Psoas muscle (tissue), 8 donors: ENCODE results near the gene PHF11. TPM values are rescaled to one million over a fixed set of nuclear protein-coding genes. Genes with fewer than 3 reads are reported as not detected.

Experiments
- ATAC-seq, 4 donors: fragments of 200-7000 bp; cut with Tn5 transposase; one replicate each; pipeline ENCODE4 v1.9.1; 2020; ENCODE audit warnings: moderate library complexity in 3 of 4, mild to moderate bottlenecking in 2 of 4
- DNase-seq, 2 donors: peaks; one replicate each; pipeline ENCODE4 v3.0.0-alpha.2; 2020
- H3K27ac ChIP-seq: fragments of 200-600 bp; one replicate; pipeline ENCODE4 v1.8.0; 2022
- H3K27me3 ChIP-seq, 3 donors: fragments of 200-600 bp in 1 of 3; one replicate each; pipeline versions ENCODE4 v1.6.1 to v1.8.0; 2013 to 2022; ENCODE audit warnings: low read length in 2 of 3, mild to moderate bottlenecking in 2 of 3, moderate library complexity in 1 of 3; ENCODE audit not compliant: insufficient read depth in 3 of 3
- H3K36me3 ChIP-seq, 2 donors: fragments of 200-600 bp in 1 of 2; one replicate each; pipeline versions ENCODE4 v1.6.1 to v1.8.0; 2013 to 2022; ENCODE audit warnings: low read depth in 1 of 2, mild to moderate bottlenecking in 1 of 2, moderate library complexity in 1 of 2; ENCODE audit not compliant: insufficient read depth in 1 of 2
- H3K4me1 ChIP-seq: fragments of 200-600 bp; one replicate; pipeline ENCODE4 v1.8.0; 2022
- H3K4me3 ChIP-seq: fragments of 200-600 bp; one replicate; pipeline ENCODE4 v1.8.0; 2022; ENCODE audit warnings: mild to moderate bottlenecking
- H3K9me3 ChIP-seq: fragments of 200-600 bp; one replicate; pipeline ENCODE4 v1.8.0; 2022
- WGBS, 3 donors: extraction: QIAGEN DNeasy Blood & Tissue Kit; methylation state at CpG; one replicate each; pipeline versions ENCODE4 v1.1.6 to v1.1.7; 2013; 5-methylcytosine and 5-hydroxymethylcytosine counted together
- intact Hi-C, 2 donors: fragments of 100-400 bp; cut with DNase I; formaldehyde crosslinking; loops; one replicate each; pipeline versions ENCODE4 v1.11.0 to v1.14.2; 2022
- polyA plus RNA-seq, 3 donors: library from polyadenylated mRNA; stranded (reverse); fragments of 200-250 nt; gene quantifications; one replicate each; pipeline ENCODE4 v1.2.3, GENCODE V29; 2013
- total RNA-seq, 4 donors: library from RNA; stranded (reverse); fragmentation: NEBNext Ultra II Directional in 2 of 4; extraction: Animal tissue kit (Norgen Biotek cat#: 25700) in 2 of 4; gene quantifications; one replicate each; pipeline versions ENCODE4 v1.2.1 to v1.2.4, GENCODE V29; 2021 to 2023
- TF ChIP-seq, protein P1 (sequence below): fragments of 200-600 bp; IDR thresholded peaks from one replicate; pipeline ENCODE4 v1.8.0; 2022; ENCODE audit warnings: antibody characterized with exemption
- donor health status: healthy with polysubstance abuse.
- donor health status: DM: no; HTN: no; CAD: no; lungs with moderate emphysema.
- donor health status: Bipolar disorder and iron deficiency.
- donor health status: healthy.
- donor health status: DM: yes; HTN: yes; CAD: no.
- donor health status: DM: no; HTN: no; CAD: no.
- donor health status: DM: no; HTN: no; CAD: no.
- donor health status: DM: yes; HTN: yes; CAD: no.

PHF11 gene
- total and polyA plus RNA-seq, 7 donors, result 8.2 to 17.8 (median 10.7) TPM

DNA sequence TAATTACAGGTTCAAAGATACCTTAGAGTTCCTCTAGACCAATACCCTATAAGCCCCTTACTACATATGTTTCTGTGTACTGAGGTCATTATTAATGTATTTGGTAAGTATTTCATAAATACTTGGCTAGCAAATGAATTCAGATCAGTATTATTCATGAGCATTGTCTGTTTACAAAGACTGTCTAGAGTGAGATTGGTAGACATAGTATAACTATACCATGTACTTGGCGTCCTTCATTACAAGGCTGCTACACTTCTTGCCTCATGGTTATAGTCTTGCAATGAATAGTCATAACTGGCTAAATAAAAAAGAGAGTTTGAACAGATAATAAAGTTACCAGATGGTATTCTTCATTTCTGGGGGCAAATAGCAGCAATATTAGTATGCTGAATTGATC is 39.6 kb upstream of the PHF11 start:
- H3K27ac ChIP-seq, result no peak overlapping the region
- H3K9me3 ChIP-seq, result no peaks in the 10 kb centered on the region
- no peak overlapping the region for H3K4me3 ChIP-seq
- intact Hi-C loops, result no loop called here
- no peaks in the 10 kb centered on the region for H3K27me3 ChIP-seq
- no peaks in the 10 kb centered on the region for H3K4me1 ChIP-seq
- WGBS, 3 donors, result 96 to 100% (median 100%) methylated on average over 1 of the region's 1 CpG
- peaks cover 0 to 10% of the 10 kb centered on the region in 2 donors for H3K36me3 ChIP-seq
- ATAC-seq (no peak), DNase-seq (no peak)
- TF ChIP-seq, protein P1, sequence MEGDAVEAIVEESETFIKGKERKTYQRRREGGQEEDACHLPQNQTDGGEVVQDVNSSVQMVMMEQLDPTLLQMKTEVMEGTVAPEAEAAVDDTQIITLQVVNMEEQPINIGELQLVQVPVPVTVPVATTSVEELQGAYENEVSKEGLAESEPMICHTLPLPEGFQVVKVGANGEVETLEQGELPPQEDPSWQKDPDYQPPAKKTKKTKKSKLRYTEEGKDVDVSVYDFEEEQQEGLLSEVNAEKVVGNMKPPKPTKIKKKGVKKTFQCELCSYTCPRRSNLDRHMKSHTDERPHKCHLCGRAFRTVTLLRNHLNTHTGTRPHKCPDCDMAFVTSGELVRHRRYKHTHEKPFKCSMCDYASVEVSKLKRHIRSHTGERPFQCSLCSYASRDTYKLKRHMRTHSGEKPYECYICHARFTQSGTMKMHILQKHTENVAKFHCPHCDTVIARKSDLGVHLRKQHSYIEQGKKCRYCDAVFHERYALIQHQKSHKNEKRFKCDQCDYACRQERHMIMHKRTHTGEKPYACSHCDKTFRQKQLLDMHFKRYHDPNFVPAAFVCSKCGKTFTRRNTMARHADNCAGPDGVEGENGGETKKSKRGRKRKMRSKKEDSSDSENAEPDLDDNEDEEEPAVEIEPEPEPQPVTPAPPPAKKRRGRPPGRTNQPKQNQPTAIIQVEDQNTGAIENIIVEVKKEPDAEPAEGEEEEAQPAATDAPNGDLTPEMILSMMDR, result no peak

DNA sequence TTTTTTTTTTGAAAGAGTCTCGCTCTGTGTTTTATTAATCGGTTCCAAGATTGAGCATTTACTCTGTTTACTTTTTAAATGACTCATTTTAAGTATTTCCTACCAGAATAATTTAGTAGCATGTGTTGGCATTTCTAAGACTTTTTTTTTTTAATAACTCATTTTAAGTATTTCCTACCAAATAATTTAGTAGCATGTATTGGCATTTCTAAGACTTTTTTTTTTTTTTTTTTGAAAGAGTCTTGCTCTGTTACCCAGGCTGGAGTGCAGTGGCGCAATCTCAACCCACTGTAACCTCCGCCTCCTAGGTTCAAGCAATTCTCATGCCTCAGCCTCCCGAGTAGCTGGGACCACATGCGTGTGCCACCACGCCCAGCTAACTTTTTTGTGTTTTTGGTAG is 38.5 kb upstream of the PHF11 start:
- 89 to 94% (median 91%) methylated on average over 7 of the region's 7 CpGs for WGBS, 3 donors
- peaks cover 0 to 19% of the 10 kb centered on the region in 2 donors for H3K36me3 ChIP-seq
- H3K9me3 ChIP-seq, result no peaks in the 10 kb centered on the region
- H3K27me3 ChIP-seq, result no peaks in the 10 kb centered on the region
- H3K4me1 ChIP-seq, result no peaks in the 10 kb centered on the region
- DNase-seq (no peak), ATAC-seq (no peak)
- intact Hi-C loops, result no loop called here
- TF ChIP-seq, protein P1, result no peak
- no peak overlapping the region for H3K27ac ChIP-seq
- H3K4me3 ChIP-seq, result no peak overlapping the region

DNA sequence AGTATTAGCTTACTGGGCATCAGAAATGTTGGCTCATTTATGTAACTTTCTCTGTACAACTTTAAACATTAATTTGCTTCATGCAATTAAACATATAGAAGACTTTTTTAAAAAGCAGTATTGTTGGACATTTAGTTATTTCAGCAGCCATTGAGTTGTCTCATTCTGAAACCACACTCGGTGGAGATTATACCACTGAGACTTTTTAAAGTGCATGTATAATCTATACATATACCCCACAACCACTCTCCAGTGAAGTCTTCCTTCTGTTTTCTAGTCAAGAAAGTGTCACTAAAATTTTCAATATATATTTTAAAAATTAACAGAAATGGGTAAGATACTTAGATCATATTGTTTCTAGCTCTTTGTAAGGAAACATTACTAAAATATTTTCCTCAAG is 36.2 kb upstream of the PHF11 start:
- intact Hi-C loops, result no loop called here
- Histone ChIP-seq H3K27me3 (no peaks in the 10 kb centered on the region), H3K36me3 (peaks cover 0 to 33% of the 10 kb centered on the region in 2 donors), H3K4me3 (no peak overlapping the region), H3K4me1 (no peaks in the 10 kb centered on the region), H3K27ac (no peak overlapping the region), H3K9me3 (no peaks in the 10 kb centered on the region)
- 91 to 94% (median 94%) methylated on average over 1 of the region's 1 CpG for WGBS, 3 donors
- ATAC-seq (no peak), DNase-seq (no peak)
- TF ChIP-seq, protein P1, result no peak

DNA sequence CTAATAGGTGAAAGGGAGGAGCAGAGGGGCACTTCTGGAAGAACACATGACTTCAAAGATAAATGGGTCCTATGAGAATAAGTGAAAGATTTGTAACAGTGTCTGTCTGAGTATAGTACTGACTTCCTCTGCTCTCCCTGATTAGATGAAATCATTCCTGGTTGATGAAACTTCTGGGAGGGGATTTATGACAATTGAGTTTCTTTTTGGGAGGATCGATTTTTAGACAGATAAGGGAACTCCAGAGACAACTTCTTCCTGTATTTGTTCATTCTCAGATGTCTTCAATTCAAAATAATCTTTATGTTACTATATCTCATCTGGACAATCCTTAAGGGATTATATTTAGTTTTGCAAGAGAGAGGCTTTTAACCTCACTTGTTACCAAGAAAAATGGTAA is 31.7 kb upstream of the PHF11 start:
- Histone ChIP-seq H3K9me3 (no peaks in the 10 kb centered on the region), H3K4me3 (no peak overlapping the region), H3K36me3 (peaks cover 0 to 53% of the 10 kb centered on the region in 2 donors), H3K27ac (no peak overlapping the region), H3K4me1 (no peaks in the 10 kb centered on the region), H3K27me3 (no peaks in the 10 kb centered on the region)
- 82 to 92% (median 83%) methylated on average over 1 of the region's 1 CpG for WGBS, 3 donors
- DNase-seq, result no peak
- intact Hi-C loops, result no loop called here
- TF ChIP-seq, protein P1, result no peak
- ATAC-seq, result no peak

DNA sequence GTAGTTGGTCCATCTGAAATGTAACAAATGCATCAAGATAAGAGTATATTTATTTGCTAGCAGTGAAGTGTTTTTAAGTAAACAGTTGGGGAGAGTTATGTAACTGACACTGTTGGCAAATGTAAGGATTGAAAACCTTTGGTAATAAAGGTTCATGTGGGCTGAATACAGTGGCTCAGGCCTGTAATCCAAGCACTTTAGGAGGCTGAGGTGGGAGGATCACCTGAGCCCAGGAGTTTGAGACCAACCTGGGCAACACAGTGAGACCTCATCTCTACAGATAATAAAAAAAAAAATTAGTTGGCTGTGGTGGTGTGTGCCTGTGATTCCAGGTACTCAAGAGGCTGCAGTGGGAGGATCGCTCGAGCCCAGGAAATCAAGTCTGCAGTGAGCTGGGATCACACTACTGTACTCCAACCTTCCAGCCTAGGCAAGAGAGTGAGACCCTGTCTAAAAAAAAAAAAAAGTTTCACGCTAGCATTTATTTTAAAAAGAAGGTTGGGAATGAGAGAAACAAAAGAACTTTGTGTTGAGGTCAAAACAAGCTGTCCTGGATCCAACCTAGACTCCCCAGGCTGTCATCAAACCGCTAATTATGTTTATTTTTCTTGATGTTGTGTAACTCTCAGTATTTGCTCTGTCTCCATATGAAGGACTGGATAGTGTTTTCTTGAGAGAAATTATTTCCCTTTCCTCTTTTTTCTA is 31.0 kb upstream of the PHF11 start:
- no peaks in the 10 kb centered on the region for H3K27me3 ChIP-seq
- H3K27ac ChIP-seq, result no peak overlapping the region
- H3K36me3 ChIP-seq, result peaks cover 0 to 60% of the 10 kb centered on the region in 2 donors
- no peaks in the 10 kb centered on the region for H3K9me3 ChIP-seq
- TF ChIP-seq, protein P1, result no peak
- intact Hi-C loops, result no loop called here
- H3K4me1 ChIP-seq, result no peaks in the 10 kb centered on the region
- H3K4me3 ChIP-seq, result no peak overlapping the region
- ATAC-seq, result no peak
- DNase-seq, result no peak
- 92 to 94% (median 94%) methylated on average over 4 of the region's 4 CpGs for WGBS, 3 donors
